A172 (cell line): ENCODE measurements around the gene SCFD2. TPM values are rescaled to one million over a fixed set of nuclear protein-coding genes. Genes with fewer than 3 reads are reported as not detected.
"Not testable (repeated sequence)": the region's sequence is repeated elsewhere in the genome, so short reads cannot be mapped to it uniquely, and the experiment has no call there.

ENCODE experiments used
- DNase-seq: peaks from one replicate; pipeline ENCODE4 v3.0.0-alpha.2; 2015; ENCODE audit warnings: low spot score
- total RNA-seq: library from RNA; depleted of rRNA; stranded (reverse); fragments of >200 nt; shearing (Covaris generic); gene quantifications from 2 replicates; pipeline ENCODE4 v1.2.3, GENCODE V29; 2014

The SCFD2 gene
- total RNA-seq, 1 experiment from 2014 or later: 16.2 TPM

DNA sequence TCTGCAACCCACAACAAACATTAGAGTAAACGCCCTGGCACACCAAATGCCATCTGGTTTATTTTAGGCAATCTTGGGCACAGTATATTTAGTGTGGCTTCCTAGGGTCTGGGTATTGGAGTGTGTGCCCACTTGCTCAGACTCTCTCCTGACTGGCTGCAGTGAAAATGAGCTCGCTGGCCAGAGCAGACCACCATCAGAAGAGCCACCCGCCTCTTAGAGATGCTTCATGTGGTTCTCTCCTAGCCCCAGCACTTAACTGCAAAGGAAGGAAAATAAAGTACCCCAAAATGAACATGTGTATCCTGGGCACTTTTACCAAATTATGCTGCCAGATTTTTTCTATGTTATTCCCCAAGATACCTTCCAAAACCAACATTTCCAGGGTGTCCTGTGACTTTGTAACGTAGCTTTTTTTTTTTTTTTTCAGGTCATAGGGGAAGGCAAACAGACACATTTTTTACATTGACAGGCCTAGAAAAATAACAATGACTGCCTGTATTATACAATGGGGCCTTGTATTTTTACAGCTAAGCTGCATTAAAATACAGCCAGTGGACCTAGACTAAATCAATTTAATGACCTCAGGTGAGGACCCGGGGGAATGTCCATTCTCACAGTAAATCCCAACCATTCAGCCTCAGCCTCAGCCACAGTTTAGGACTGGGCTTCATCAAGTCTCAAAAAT lies 310.0 kb downstream of the SCFD2 start:
- DNase-seq: no peak

DNA sequence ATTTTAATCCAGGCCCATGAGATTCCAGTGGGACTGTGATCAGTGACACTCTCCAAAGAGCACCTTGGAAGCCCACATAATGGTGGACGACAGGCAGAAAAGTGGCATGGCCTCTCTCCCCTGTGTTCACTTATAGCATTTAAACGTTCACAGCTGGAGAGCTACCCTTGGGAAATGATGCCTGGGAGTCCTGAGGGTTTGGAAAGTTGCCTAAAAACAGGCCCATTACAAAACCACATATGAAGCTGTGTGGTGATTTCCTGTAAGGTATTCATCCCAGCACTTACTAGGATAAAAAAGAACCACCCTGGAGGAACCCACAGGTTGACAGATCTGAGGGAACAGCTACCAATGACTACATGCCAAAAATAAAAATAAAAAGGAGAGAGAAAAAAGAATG lies 310.6 kb downstream of the SCFD2 start:
- DNase-seq: peak; percentile 60

DNA sequence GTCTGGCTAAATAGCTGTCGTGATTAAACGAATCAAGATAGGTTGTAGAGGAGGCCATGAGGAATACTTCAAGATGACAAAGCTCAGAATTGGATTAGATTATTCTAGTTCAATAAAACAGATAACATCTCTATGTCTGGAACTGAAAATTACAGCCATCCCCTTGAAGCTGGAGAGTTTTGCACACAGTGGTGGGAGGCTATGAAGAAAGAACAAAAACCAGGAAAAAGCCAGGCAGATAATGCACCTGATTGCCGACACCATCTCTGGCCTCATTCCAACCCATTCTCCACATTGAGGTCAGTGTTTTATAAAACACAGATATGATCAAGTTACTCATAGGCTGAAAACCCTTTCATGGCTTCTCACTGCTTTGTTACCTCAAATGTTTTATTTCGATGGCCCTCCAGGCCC lies 315.5 kb downstream of the SCFD2 start:
- DNase-seq: no peak

DNA sequence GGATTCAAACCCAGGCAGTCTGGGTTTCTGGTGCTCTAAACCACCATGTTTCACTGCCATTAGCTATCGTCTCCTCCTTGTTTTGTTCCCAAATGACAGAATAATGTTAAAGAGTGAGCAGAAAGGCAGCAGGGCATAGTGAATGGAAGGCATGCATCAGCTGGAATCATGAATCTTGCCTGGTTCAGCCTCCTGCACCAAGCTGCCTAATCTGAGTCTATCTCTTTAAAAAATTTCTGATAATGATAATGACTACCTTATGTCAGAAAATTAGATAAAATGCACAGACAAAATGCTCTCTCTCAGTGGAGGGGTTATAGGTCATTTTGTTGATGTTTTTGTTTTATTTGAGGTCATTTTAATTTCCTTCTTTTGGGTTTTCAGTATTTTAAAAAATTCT lies 316.3 kb downstream of the SCFD2 start:
- DNase-seq: no peak

DNA sequence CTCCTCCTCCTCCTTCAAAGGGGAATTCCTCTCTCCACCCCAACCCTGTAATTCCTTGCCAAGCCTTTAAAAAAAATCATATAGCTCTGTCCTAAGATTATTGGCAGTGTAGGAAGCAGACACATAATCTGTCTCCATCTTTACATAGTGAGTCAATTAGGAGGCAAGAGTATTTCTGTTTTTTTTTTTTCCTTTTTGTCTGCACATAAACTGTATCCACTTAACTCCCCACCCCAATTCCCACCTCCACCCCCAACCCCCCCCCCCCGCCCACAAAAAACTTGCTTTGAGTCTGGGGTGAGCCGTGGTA lies 321.3 kb downstream of the SCFD2 start:
- DNase-seq: no peak

DNA sequence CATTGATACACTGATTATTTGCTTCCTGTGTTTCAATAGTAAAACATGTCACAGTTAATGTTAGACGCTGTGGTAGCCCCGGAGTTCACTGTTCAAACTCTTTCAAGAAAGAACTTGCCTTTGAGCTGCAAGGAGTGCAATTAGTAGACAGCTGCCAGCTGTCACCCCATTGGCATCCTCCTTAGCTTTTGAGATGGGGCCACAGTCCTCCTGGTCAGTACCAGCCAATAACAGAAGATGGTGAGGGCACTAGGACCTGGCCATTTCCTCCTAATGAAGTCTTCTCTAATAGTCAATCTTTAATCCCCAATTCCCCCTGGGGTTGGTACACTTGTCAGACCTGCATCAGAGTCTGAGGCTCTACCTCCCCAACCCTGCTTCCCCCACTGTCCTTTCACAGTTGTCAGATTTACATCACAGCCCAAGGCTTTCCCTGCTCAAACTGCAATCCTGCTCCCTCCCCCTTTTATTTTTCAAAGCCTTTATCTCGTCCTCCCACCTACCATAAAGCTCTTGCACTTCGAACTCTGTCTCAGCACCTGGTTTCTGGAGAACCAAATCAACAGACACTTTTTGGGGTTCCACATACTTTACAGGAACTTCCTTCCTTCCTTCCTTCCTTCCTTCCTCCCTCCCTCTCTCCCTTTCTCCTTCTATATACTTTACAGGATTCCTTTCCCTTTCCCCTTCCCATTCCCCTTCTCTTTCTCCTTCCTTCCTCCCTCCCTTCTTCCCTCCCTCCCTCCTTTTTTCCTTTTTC lies 321.8 kb downstream of the SCFD2 start:
- DNase-seq: no peak

GRCh38 chr4:53043055-53043454 lies 322.8 kb downstream of the SCFD2 start:
- DNase-seq: no peak

- no peak for DNase-seq
These were observed 325.0 kb downstream of the SCFD2 start for GRCh38 chr4:53040851-53041250.

DNA sequence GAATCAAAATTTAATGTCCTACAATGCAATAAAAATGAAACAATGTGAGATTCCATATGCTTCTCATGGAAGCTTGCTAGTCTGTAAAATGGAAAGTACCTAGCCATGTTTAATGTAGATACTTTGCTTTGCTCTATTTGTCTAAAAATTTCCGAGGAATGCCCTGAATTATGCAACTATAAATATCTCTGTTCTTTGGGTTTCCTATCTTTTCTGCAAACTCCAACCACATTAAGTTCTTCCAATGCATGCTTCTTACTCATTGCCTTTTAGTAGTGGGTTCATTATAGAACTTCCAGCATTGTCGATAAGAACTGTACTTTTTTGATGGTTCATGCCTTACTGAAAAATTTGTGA lies 325.4 kb downstream of the SCFD2 start:
- no peak for DNase-seq

- no peak for DNase-seq
These were observed 326.0 kb downstream of the SCFD2 start for GRCh38 chr4:53039741-53040458.

DNA sequence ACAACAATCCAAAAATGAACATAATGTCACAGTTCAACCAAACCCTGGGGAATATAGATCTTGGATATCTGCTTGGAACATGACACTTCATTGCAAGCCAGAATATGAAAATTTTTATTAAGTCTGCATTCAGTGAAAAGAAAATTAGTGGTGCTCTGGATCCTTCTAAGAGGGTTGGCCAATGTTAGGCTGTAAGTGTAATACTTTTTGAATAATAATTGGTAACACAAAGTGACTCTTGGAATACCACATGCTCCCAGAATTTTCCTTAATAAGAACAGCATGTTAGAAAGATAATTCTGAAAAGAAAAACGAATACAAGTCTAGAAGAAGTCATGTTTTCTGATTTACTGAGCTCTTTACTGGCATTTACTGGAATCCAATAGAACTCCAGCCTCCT lies 328.0 kb downstream of the SCFD2 start:
- DNase-seq: no peak

GRCh38 chr4:53032908-53033307 lies 333.0 kb downstream of the SCFD2 start:
- not testable (repeated sequence) for DNase-seq

- no peak for DNase-seq
These were observed 339.6 kb downstream of the SCFD2 start for GRCh38 chr4:53026233-53026632.

DNA sequence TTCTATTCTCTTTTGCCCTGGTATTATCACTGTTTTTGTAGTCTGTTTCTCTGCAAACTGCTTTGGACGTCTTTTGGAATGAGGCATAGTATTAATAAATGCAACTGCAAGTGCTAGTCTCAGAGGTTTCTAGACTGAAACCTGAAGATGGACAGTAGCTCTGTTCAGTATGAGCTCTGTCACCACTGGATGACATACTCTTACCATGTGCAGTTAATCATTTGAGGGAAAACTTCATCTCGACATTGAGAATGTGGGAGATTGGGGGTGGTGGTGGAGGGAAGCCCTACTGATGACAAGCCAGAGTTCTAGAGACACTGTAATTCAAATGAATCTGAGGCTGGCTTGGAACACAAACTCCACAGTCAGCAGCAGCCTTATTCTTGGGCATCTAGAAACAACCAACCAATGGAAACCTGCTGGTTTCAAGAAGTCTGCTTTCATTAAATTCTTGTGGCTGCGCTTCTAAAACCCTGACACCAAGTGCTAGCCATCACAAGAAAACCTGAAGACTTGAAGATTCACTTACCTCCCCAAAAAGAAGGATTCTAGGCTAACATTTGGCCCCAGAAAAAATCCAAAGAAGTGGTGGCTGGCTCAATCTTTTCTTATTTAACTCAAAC lies 342.1 kb downstream of the SCFD2 start:
- DNase-seq: no peak

DNA sequence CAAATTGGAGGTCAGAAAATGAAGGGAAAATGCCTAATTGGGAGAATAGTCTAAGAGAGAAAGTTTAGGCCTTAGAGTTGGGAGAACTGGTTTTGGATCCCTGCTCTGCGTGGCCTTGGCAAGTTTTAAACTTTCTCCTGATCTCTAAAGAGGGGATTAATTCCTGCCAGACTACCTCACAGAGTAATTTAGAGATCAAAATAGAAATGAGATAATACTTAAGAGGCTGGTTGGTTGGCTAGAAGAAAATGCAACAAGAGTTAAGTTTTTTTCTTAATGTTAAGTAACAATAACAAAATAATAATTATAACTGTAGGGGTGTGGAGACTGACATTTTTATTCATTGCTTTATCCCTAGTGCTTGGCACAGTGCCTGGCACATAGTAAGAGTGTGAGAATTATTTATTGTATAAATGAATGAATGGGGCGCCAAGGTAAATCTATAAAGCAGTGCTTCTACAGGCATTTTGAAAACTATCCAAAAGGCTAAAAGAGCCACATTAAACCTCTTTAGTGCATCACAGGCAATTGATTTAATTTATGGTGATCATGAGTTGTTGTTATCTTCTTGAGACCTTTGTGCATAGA lies 343.3 kb downstream of the SCFD2 start:
- no peak for DNase-seq

DNA sequence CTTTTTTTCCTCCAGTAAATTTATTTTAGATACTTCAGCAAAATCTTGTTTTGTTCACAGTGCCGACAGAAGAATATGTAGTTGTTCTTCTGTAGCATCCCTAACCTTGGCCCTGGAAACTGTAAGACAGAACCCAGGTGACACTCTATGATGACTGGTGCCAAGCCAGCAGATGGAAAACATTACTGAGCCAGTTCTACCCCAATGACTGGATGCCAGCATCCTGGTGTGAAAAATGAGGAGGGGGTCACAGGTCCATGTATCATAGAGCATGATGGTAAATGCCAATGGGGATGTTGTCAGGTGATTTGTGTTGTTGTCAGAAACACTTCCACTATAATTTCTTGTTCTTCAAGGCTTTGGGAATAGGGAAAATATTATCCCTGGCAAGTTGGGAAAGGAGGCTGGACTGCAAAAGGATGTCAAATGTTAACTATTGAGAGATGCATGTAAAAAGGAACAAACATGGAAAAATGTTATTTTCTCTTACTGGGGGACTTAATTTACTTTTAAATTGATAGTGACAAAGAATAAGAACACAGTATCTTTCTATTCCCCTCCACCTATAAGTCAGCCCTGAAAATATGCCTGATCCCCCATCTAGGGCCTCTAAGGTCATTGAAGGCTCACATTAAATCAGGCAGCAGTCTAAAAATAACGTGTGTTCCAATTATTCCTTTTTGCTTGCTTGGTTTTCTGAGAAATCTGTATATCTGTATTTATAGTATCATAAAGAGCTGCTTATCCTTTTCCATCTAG lies 343.9 kb downstream of the SCFD2 start:
- DNase-seq: no peak

- DNase-seq: peak; percentile 15
These were observed 346.1 kb downstream of the SCFD2 start for GRCh38 chr4:53019485-53020382.

GRCh38 chr4:53018471-53018870 lies 347.4 kb downstream of the SCFD2 start:
- no peak for DNase-seq

GRCh38 chr4:53016099-53016820 lies 349.6 kb downstream of the SCFD2 start:
- no peak for DNase-seq

DNA sequence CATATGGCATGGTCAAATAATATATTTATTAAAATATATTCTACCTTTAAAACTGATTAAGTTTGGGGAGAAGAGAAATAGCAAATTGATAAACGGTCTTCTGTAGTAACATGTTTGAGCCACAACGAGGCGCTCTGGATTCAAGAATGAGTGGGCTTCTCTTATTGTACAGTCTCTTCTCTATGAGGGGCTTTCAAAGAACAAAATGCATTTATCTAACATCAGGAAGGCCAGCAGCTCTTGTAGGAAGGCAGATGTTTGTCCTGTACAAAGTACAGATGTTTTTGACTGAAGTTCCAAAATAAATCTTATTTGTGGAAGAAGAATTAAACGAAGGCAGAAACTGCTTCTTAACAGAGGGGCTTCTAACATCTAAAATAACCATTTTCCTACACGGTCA lies 350.2 kb downstream of the SCFD2 start:
- peak; percentile 13 for DNase-seq
